ENCODE measurements around the gene NXPE1. TPM values are rescaled to one million over a fixed set of nuclear protein-coding genes. Genes with fewer than 3 reads are reported as not detected.
A peak's percentile ranks its signal among the peaks of the same experiment; 100 is the strongest.

The NXPE1 gene
- total RNA-seq, 1 experiment from 2014 or later = not detected

- H4K91ac ChIP-seq (ENCODE audit: insufficient read length, low read depth, low read length) = no peak overlapping the region
- H4K8ac ChIP-seq (replicated peaks; ENCODE audit: insufficient read length, low read depth, low read length) = no peak overlapping the region
- no peak overlapping the region for H3T11ph ChIP-seq (ENCODE audit: low read length)
- no peaks in the 10 kb centered on the region for H3K79me2 ChIP-seq (ENCODE audit: insufficient read depth, low read length)
- no peak for DNase-seq
- no peak overlapping the region for H2BK5ac ChIP-seq (ENCODE audit: insufficient read length, low read length)
- H2BK20ac ChIP-seq (ENCODE audit: low read depth, low read length, poor library complexity, severe bottlenecking) = no peak overlapping the region
- no peaks in the 10 kb centered on the region for H3K79me1 ChIP-seq (ENCODE audit: insufficient read depth, low read depth, low read length, poor library complexity, severe bottlenecking)
- no peak overlapping the region for H2BK120ac ChIP-seq (ENCODE audit: low read depth, low read length, poor library complexity, severe bottlenecking)
- H2BK12ac ChIP-seq (ENCODE audit: insufficient read length, low read depth, low read length) = no peak overlapping the region
- no peak overlapping the region for H2AK5ac ChIP-seq (ENCODE audit: insufficient read length, low read length)
- no peak overlapping the region for H3K56ac ChIP-seq (ENCODE audit: insufficient read length, low read depth, low read length)
- no peak overlapping the region for H3K4me2 ChIP-seq (ENCODE audit: insufficient read depth, insufficient read length, low read length)
- H2AFZ ChIP-seq (ENCODE audit: low read length) = no peak overlapping the region
- no peaks in the 10 kb centered on the region for H3K27me3 ChIP-seq (ENCODE audit: insufficient read depth, low read length)
- no peak overlapping the region for H3K14ac ChIP-seq (ENCODE audit: insufficient read depth, low read length)
- H3K9me3 ChIP-seq (ENCODE audit: control insufficient read depth, low read depth, low read length) = no peaks in the 10 kb centered on the region
- Mint-ChIP-seq H3K27ac (peak overlapping the region in 1 of 3 experiments; percentile 41; a peak in 1 of 7 replicates), H3K4me3 (no peak overlapping the region), H3K4me1 (peaks cover 10 to 11% of the 10 kb centered on the region in 2 experiments), H3K27me3 (ENCODE audit: low read depth) (no peaks in the 10 kb centered on the region), H3K36me3 (ENCODE audit: insufficient read depth in 1 of 3, low read depth in 3 of 3) (no peaks in the 10 kb centered on the region), H3K9me3 (no peaks in the 10 kb centered on the region)
- no peak for TF ChIP-seq CTCF (conservative IDR thresholded peaks at IDR 0.05)
- H3K4ac ChIP-seq (ENCODE audit: low read depth, low read length) = no peak overlapping the region
- no peak overlapping the region for H3K27ac ChIP-seq (ENCODE audit: insufficient read length, low read depth, low read length)
- H4K20me1 ChIP-seq (ENCODE audit: control insufficient read depth, insufficient read depth, insufficient read length) = no peaks in the 10 kb centered on the region
- H3K23me2 ChIP-seq (ENCODE audit: insufficient read length, low read depth, low read length, poor library complexity, severe bottlenecking) = no peaks in the 10 kb centered on the region
- no peak overlapping the region for H2BK15ac ChIP-seq (ENCODE audit: low read depth, low read length)
- H3K18ac ChIP-seq (ENCODE audit: insufficient read length, low read depth, low read length) = no peak overlapping the region
- no peak overlapping the region for H3K23ac ChIP-seq (ENCODE audit: insufficient read length, low read depth, low read length)
- WGBS (ENCODE audit: extremely low coverage, insufficient read length, low lambda C conversion rate) = no CpG with 5 or more reads among the region's 4 CpGs
- no peaks in the 10 kb centered on the region for H3K4me1 ChIP-seq (ENCODE audit: insufficient read depth, low read length)
- no peak overlapping the region for H3K9ac ChIP-seq (ENCODE audit: extremely low read depth, insufficient read length, low read length)
- H4K5ac ChIP-seq (ENCODE audit: insufficient read length, low read depth, low read length) = no peak overlapping the region
Observed at GRCh38 chr11:114551060-114551459, 8.6 kb downstream of the NXPE1 start.
